GM12878 (cell line): ENCODE data around the gene RADIL. TPM values are rescaled to one million over a fixed set of nuclear protein-coding genes. Genes with fewer than 3 reads are reported as not detected.

Source experiments
- ATAC-seq: fragments of 200-7000 bp; cut with Tn5 transposase; 3 replicates; pipeline ENCODE4 v1.9.1; 2020; ENCODE audit warnings: mild to moderate bottlenecking, moderate library complexity
- BruUV-seq: library from RNA; stranded (reverse); fragments of 400-500 nt; replicated peaks from 2 replicates; lab custom pipeline; 2021; lab: Mats Ljungman, UMichigan
- CTCF ChIA-PET: fragments of 300-600 bp; sonication (Branson Sonifier 250); formaldehyde crosslinking; extraction: SDS; loops from one replicate; lab custom pipeline; 2021; ENCODE audit warnings: inconsistent platforms; lab: Yijun Ruan, JAX
- POLR2A ChIA-PET: fragments of 350-600 bp; formaldehyde crosslinking; extraction: SDS; loops from one replicate; lab custom pipeline; 2021; ENCODE audit warnings: inconsistent platforms; lab: Charles Lee
- RAD21 ChIA-PET: fragments of 300-600 bp; sonication (Branson Sonifier 250); formaldehyde crosslinking; loops from one replicate; lab custom pipeline; 2023; ENCODE audit warnings: antibody characterized with exemption; ENCODE audit not compliant: unreplicated experiment; lab: Charles Lee
- SMC1A ChIA-PET: fragments of 300-600 bp; sonication (Branson Sonifier 250); formaldehyde crosslinking; loops from one replicate; lab custom pipeline; 2023; ENCODE audit not compliant: unreplicated experiment, uncharacterized antibody; lab: Charles Lee
- DNase-seq: peaks from one replicate; pipeline ENCODE4 v3.0.0-alpha.2; 2011; ENCODE audit warnings: low read depth, low spot score
- FAIRE-seq: peaks from 3 replicates; lab custom pipeline; 2011; peaks lifted over from hg19 to GRCh38; lab: Jason Lieb, UNC
- H2AFZ ChIP-seq: 2 replicates; pipeline ENCODE4 v1.6.0; 2011; ENCODE audit warnings: low read depth, low read length, control low read depth; ENCODE audit not compliant: control insufficient read depth
- H3K27ac ChIP-seq: 2 replicates; pipeline ENCODE4 v1.5.1; 2011; ENCODE audit warnings: control low read depth; ENCODE audit not compliant: control insufficient read depth, insufficient read depth
- H3K27me3 ChIP-seq, 2 experiments: replicated peaks in 1 of 2; 2 replicates each; pipeline versions ENCODE4 v1.6.0 to v1.6.1; 2011; ENCODE audit warnings: low read length in 1 of 2; ENCODE audit not compliant: control insufficient read depth in 2 of 2, insufficient read depth in 2 of 2
- H3K36me3 ChIP-seq, 2 experiments: 2 replicates each; pipeline ENCODE4 v1.5.1; 2011; ENCODE audit warnings: low read length in 1 of 2; ENCODE audit not compliant: control insufficient read depth in 2 of 2, insufficient read depth in 2 of 2
- H3K4me1 ChIP-seq: 2 replicates; pipeline ENCODE4 v1.6.1; 2011; ENCODE audit warnings: mild to moderate bottlenecking, low read length, moderate library complexity, mixed read lengths; ENCODE audit not compliant: control insufficient read depth, insufficient read depth
- H3K4me2 ChIP-seq: 2 replicates; pipeline ENCODE4 v1.6.0; 2011; ENCODE audit warnings: control low read depth; ENCODE audit not compliant: control insufficient read depth, insufficient read depth
- H3K4me3 ChIP-seq: fragments of 200-600 bp; sonication (generic); 2 replicates; pipeline ENCODE4 v1.5.1; 2016
- H3K79me2 ChIP-seq: 2 replicates; pipeline ENCODE4 v1.6.0; 2011; ENCODE audit warnings: low read length; ENCODE audit not compliant: control insufficient read depth, insufficient read depth
- H3K9ac ChIP-seq: 2 replicates; pipeline ENCODE4 v1.8.0; 2011; ENCODE audit warnings: low read length, control low read depth, mixed read lengths; ENCODE audit not compliant: control insufficient read depth, insufficient read depth
- H3K9me3 ChIP-seq: replicated peaks from 3 replicates; pipeline ENCODE4 v1.5.1; 2011; ENCODE audit warnings: mild to moderate bottlenecking, low read length; ENCODE audit not compliant: control insufficient read depth, insufficient read depth
- H4K20me1 ChIP-seq: 2 replicates; pipeline ENCODE4 v1.6.0; 2011; ENCODE audit not compliant: control insufficient read depth, insufficient read depth
- CBFB ChIP-seq: IDR thresholded peaks from 2 replicates; pipeline ENCODE4 v1.6.1; 2016; ENCODE audit warnings: antibody characterized with exemption, low read depth
- GATAD2B ChIP-seq: fragments of 450-650 bp; conservative IDR thresholded peaks from 2 replicates; pipeline ENCODE4 v1.6.1; 2017; ENCODE audit warnings: low read depth, mild to moderate bottlenecking, moderate library complexity
- IKZF1 ChIP-seq: fragments of 450-650 bp; conservative IDR thresholded peaks from 2 replicates; pipeline ENCODE4 v1.6.1; 2017; ENCODE audit warnings: antibody characterized with exemption, mild to moderate bottlenecking
- NFXL1 ChIP-seq: fragments of 450-650 bp; IDR thresholded peaks from 2 replicates; pipeline ENCODE4 v1.6.1; 2017; ENCODE audit warnings: antibody characterized with exemption, mild to moderate bottlenecking, borderline replicate concordance
- NR2F1 ChIP-seq: fragments of 450-650 bp; conservative IDR thresholded peaks from 2 replicates; pipeline ENCODE4 v1.6.1; 2017; ENCODE audit warnings: mild to moderate bottlenecking
- PAX8 ChIP-seq: fragments of 450-650 bp; IDR thresholded peaks from 2 replicates; pipeline ENCODE4 v1.6.1; 2017; ENCODE audit warnings: mild to moderate bottlenecking, moderate library complexity
- PBX3 ChIP-seq: IDR thresholded peaks from 2 replicates; pipeline ENCODE4 v1.6.1; 2011; ENCODE audit warnings: mild to moderate bottlenecking, low read depth, low read length, moderate library complexity; ENCODE audit not compliant: insufficient replicate concordance
- POU2F2 ChIP-seq: IDR thresholded peaks from 3 replicates; pipeline ENCODE4 v1.6.1; 2011; ENCODE audit warnings: low read depth, mild to moderate bottlenecking, low read length, borderline replicate concordance
- RUNX3 ChIP-seq: IDR thresholded peaks from 2 replicates; pipeline ENCODE4 v1.6.1; 2012; ENCODE audit warnings: low read length, inconsistent platforms
- SP1 ChIP-seq: IDR thresholded peaks from one replicate; pipeline ENCODE4 v1.6.1; 2011; ENCODE audit warnings: low read depth, low read length
- STAT3 ChIP-seq: IDR thresholded peaks from 2 replicates; pipeline ENCODE4 v1.6.1; 2011; ENCODE audit warnings: low read depth, low read length, improper control_type of control experiment
- SUZ12 ChIP-seq: fragments of 200-600 bp; sonication (generic); IDR thresholded peaks from one replicate; pipeline ENCODE4 v1.6.1; 2018; ENCODE audit warnings: antibody characterized with exemption, mild to moderate bottlenecking; ENCODE audit not compliant: unreplicated experiment
- TBL1XR1 ChIP-seq: IDR thresholded peaks from 2 replicates; pipeline ENCODE4 v1.6.1; 2012; ENCODE audit warnings: low read depth, low read length, improper control_type of control experiment
- TCF3 ChIP-seq: IDR thresholded peaks from 2 replicates; pipeline ENCODE4 v1.6.1; 2012; ENCODE audit warnings: low read depth, mild to moderate bottlenecking, low read length, borderline replicate concordance; ENCODE audit not compliant: insufficient read depth
- YBX1 ChIP-seq: fragments of 450-650 bp; IDR thresholded peaks from 2 replicates; pipeline ENCODE4 v1.6.1; 2016; ENCODE audit warnings: antibody characterized with exemption
- ZBED1 ChIP-seq: IDR thresholded peaks from 2 replicates; pipeline ENCODE4 v1.6.1; 2016; ENCODE audit warnings: borderline replicate concordance
- ZNF592 ChIP-seq: fragments of 450-650 bp; IDR thresholded peaks from 2 replicates; pipeline ENCODE4 v1.6.1; 2017; ENCODE audit warnings: mild to moderate bottlenecking, moderate library complexity
- in situ Hi-C: fragments of 300-500 bp; cut with MboI; formaldehyde crosslinking; loops from 9 replicates; pipeline ENCODE4 v1.14.3; 2018; ENCODE audit warnings: mixed read lengths
- intact Hi-C: fragments of 100-400 bp; cut with micrococcal nuclease; formaldehyde crosslinking; loops from one replicate; pipeline ENCODE4 v1.14.2; 2022; ENCODE audit not compliant: unreplicated experiment
- polyA plus RNA-seq, 11 experiments: library from polyadenylated mRNA; depleted of rRNA in 4 of 11; unstranded in 6 of 11; stranded (reverse) in 5 of 11; fragments of >200 nt; fragmentation: Nextera tagmentation in 4 of 11; fragmentation: Illumina TruSeq in 1 of 11; extraction: Ambion mirVana in 4 of 11; extraction: Trizol in 1 of 11; gene quantifications; 1 replicate in 1 of 11; 2 replicates in 10 of 11; pipeline versions ENCODE4 v1.2.1 to v1.2.3, GENCODE V29; 2011 to 2016; ENCODE audit warnings: inconsistent platforms in 2 of 11, missing spikeins in 2 of 11, low read depth in 1 of 11
- total RNA-seq, 4 experiments: library from RNA; depleted of rRNA in 3 of 4; stranded (reverse); fragments of >200 nt in 3 of 4; fragmentation: Illumina TruSeq in 1 of 4; extraction: Trizol in 1 of 4; gene quantifications; 2 replicates each; pipeline versions ENCODE4 v1.2.1 to v1.2.3, GENCODE V29; 2013 to 2021

RADIL gene
- total and polyA plus RNA-seq, 10 of the 15 experiments (the other 5 are each of a cell fraction or from before 2014, with no cell fraction given): 0.05 to 0.06 TPM; not detected in 8

DNA sequence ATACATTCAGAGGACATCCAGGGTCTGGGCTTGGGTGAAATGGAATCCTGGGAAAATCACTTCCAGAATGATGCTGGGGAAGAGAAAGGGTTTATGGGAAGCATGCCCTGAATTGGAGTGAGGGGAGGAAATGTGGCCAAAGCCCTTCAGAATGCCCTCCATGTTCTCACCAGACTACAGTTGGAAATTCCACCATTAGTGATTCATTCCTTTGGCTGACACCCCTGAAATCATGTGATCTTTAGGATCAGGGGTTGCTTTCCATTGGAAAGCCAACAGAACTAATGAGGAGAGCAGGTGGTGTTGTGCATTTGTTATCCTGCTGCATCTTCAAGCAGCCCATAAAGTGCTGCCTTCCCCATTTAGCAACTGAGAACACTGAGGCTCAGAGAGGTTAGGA, 20.8 kb upstream of the RADIL start:
- in situ Hi-C loops (no loop called here), intact Hi-C loops (no loop called here)
- no TSS peak for BruUV-seq
- no peak overlapping the region for H3K9ac ChIP-seq
- no peaks in the 10 kb centered on the region for H3K79me2 ChIP-seq
- ATAC-seq (no peak), FAIRE-seq (no peak), DNase-seq (no peak)
- no peaks in the 10 kb centered on the region for H3K36me3 ChIP-seq
- H3K27me3 ChIP-seq: no peaks in the 10 kb centered on the region
- ChIA-PET CTCF (no interaction called here), RAD21 (no interaction called here), POLR2A (no interaction called here), SMC1A (no interaction called here)
- no peaks in the 10 kb centered on the region; the same call in 2 of the 3 replicates for H3K9me3 ChIP-seq
- H3K27ac ChIP-seq: no peak overlapping the region
- H3K4me2 ChIP-seq: no peak overlapping the region
- no peaks in the 10 kb centered on the region for H4K20me1 ChIP-seq
- no peak for TF ChIP-seq NFXL1
- TF ChIP-seq STAT3: no peak
- no peak for TF ChIP-seq GATAD2B
- TF ChIP-seq PBX3: no peak
- TF ChIP-seq ZNF592: no peak
- no peak for TF ChIP-seq RUNX3
- no peak for TF ChIP-seq TCF3
- TF ChIP-seq CBFB: no peak
- TF ChIP-seq SP1: no peak
- TF ChIP-seq PAX8: no peak
- no peak for TF ChIP-seq NR2F1
- no peak for TF ChIP-seq TBL1XR1
- no peak for TF ChIP-seq IKZF1
- TF ChIP-seq ZBED1: no peak
- no peak for TF ChIP-seq SUZ12
- no peak for TF ChIP-seq YBX1
- no peak for TF ChIP-seq POU2F2
- no peak overlapping the region for H3K4me3 ChIP-seq
- H3K4me1 ChIP-seq: no peaks in the 10 kb centered on the region
- H2AFZ ChIP-seq: no peak overlapping the region
